GM13977 (cell line): Measurements from ENCODE around the gene LRRC8E.

Experiments used
- DNase-seq: peaks from one replicate; pipeline ENCODE4 v3.0.0; 2012; ENCODE audit warnings: low spot score
- in situ Hi-C: fragments of 300-500 bp; cut with MboI; formaldehyde crosslinking; loops from one replicate; pipeline ENCODE4 v1.12.0; 2022; ENCODE audit warnings: low sequenced_read_pairs, low pct_unique_long_range_greater_than_20kb, mixed read lengths, inconsistent platforms; ENCODE audit not compliant: unreplicated experiment
- TF ChIP-seq, protein P1 (sequence below): IDR thresholded peaks from 2 replicates; pipeline ENCODE4 v1.5.1; 2012; ENCODE audit warnings: mild to moderate bottlenecking, control low read depth; ENCODE audit not compliant: insufficient read depth; ENCODE audit errors: extremely low read depth, missing control alignments

The LRRC8E gene

DNA sequence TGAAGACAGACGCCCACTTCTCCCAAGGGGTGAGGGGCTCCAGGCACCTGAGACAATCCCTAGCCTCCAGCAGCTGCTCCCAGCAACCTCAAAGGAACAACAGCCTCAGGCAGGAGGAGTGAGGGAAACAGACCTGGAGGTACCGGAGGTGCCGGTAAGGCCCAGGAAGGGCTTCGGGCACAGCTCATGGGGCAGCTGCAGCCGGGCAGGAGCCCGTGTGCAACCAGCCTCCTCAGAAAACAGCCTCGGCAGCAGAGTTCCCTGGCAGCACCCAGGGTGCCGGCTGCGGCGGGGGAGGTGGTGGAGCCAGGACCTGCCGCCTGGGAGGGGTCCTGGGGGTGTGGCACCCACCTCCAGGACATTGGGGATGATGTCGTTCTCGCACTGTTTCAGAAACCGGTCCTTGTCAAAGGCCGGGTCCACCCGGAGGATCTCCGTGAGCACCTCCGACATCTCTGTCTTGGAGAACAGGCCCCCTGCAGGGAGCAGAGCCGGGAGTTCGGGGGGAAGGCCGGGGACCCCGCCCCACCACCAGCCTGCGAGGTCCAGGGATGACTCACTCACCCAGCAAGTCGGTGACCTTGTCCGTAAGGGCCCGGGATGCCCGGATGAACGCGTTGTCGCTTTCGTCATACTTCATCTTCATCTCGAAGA lies 44.1 kb downstream of the LRRC8E start:
- TF ChIP-seq, protein P1, sequence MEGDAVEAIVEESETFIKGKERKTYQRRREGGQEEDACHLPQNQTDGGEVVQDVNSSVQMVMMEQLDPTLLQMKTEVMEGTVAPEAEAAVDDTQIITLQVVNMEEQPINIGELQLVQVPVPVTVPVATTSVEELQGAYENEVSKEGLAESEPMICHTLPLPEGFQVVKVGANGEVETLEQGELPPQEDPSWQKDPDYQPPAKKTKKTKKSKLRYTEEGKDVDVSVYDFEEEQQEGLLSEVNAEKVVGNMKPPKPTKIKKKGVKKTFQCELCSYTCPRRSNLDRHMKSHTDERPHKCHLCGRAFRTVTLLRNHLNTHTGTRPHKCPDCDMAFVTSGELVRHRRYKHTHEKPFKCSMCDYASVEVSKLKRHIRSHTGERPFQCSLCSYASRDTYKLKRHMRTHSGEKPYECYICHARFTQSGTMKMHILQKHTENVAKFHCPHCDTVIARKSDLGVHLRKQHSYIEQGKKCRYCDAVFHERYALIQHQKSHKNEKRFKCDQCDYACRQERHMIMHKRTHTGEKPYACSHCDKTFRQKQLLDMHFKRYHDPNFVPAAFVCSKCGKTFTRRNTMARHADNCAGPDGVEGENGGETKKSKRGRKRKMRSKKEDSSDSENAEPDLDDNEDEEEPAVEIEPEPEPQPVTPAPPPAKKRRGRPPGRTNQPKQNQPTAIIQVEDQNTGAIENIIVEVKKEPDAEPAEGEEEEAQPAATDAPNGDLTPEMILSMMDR = no peak
- in situ Hi-C loops = no loop called here
- no peak for DNase-seq

DNA sequence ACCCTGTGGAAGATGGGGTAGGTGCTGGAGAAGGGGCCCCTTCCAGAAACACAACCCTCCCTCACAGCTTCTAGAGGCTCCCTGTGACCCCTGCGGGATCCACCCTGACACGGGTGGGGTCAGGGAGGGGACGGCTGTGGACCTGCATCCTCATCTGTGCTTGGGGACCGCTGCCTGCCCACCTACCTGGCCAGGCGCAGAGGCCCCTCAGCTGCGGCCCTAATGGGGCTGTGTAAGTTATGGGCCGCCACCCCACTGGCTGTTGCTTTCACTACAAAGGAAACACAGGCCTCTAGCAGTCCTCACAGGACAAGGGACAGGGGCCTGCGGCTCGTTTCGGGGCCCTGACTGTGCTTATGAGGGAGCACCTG lies 44.6 kb downstream of the LRRC8E start:
- in situ Hi-C loops = no loop called here

DNA sequence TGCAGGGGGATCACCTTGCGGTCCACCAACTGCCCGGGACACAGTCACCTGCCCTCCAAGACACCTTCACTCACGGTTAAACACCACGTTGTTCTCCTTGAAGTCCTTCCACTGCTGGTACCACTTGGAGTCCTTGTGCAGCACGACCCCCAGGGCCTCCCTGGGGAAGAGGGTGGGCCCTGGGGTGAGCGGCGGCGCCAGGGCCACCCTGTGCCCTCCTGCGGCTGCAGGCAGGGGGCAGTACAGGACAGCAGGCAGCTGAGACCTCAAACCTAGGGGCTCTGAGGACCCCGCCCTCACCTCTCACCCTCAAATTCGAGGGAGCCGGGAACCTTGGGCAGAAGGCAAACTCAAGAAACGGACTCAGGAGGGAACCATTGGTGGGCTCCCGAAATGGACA lies 45.1 kb downstream of the LRRC8E start:
- DNase-seq = no peak
- TF ChIP-seq, protein P1 = peak; percentile 36
- in situ Hi-C loops = no loop called here

More for the DNA sequence above, 44.6 kb downstream of the LRRC8E start:
- no peak for DNase-seq
- TF ChIP-seq, protein P1 = no peak

DNA sequence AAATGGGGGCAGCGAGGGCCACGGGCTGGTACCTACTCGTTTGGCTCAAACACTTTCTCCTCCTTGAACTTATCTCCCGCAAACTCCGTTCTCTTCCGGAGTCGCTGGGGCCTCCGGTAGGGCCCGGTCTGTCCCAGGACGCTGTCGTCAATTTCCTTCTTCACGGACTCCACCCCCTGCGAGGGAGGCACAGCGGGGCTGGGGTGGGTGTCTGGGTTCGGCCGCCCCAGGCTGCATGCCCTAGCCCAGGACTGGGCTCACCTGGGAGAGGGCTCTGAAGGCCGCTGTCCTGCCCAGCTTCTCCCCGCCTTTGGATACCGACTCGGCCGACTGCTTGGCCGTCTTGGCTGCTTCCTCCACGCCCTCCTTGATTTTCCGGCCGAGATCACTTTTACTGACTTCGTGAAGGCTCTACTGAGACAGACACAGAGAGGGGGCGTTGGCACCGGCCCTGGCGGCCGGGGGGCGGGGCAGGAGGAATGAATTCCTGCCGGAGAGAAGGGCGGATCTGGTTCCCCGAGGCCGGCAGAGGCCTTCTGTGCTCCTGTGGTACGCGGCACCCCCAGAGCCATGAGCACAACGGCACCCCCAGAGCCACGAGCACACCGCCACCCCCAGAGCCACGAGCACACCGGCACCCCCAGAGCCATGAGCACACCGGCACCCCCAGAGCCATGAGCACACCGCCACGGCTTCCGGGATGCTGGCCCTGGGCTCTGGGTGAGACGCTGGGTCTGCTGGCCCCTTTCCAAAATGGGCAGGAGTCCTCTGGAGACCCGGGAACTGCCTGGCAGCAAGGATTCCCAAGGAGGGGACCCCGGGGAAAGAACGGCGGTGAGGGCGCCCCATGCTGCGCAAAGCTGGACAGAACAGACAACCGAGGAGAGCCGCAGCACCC lies 45.8 kb downstream of the LRRC8E start:
- in situ Hi-C loops = no loop called here
- DNase-seq = no peak
- TF ChIP-seq, protein P1 = no peak

DNA sequence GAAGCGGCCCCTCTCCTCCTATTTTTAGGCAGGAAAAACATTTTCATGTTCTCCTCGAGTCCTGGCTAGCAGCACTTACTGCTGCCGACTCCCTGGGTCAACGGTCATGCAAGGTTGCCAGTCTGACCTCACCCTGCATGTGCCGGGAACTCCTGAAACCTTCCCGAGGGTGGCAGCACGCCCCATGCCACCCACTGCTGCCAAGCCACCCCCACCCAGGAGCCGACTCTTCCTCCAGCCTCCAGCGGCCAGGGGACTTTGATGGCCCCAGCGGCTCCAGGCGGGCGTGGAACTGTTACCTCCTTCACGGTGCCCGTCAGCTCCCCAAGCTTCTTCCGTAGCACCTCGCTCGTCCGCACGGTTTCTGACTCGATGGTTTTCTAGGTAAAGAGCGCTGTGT lies 46.5 kb downstream of the LRRC8E start:
- TF ChIP-seq, protein P1 = no peak
- in situ Hi-C loops = no loop called here
- DNase-seq = no peak

DNA sequence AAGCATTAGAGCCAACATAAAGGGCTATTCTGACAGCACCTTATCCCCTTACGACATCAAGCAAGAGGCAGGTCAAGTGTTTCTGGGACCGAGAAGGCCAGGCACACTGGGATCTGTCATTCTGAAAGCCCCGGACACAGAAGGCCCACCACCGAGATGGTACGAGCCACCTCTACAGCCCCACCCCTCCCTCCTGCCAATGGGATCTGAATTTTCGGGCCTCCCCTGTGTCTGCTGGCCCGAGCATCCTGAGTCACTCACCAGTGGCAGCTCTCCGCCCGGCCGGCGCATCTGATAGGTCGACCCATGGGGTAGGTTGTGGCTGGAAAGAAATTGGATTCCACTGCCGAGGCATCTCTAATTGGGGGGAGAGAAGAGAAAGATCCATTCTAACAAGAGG lies 52.5 kb downstream of the LRRC8E start:
- DNase-seq = no peak
- in situ Hi-C loops = no loop called here
- TF ChIP-seq, protein P1 = no peak
